Hindlimb muscle (tissue), 1 donor: ENCODE results near the gene DNAJC25. TPM values are rescaled to one million over a fixed set of nuclear protein-coding genes. Genes with fewer than 3 reads are reported as not detected.
"Not testable (repeated sequence)": the region's sequence is repeated elsewhere in the genome, so short reads cannot be mapped to it uniquely, and the experiment has no call there.

Experiments
- DNase-seq: peaks from one replicate; pipeline ENCODE4 v3.0.0-alpha.2; 2013
- polyA plus RNA-seq: library from polyadenylated mRNA; unstranded; fragments of 120-200 nt; gene quantifications from one replicate; pipeline ENCODE4 v1.2.1, GENCODE V29; 2013; ENCODE audit not compliant: insufficient read length

DNAJC25 gene
- polyA plus RNA-seq, 1 donor, result 7.8 TPM

- not testable (repeated sequence) for DNase-seq
These were observed 37.5 kb downstream of the DNAJC25 start for GRCh38 chr9:111668601-111669000.

- no peak for DNase-seq
These were observed 43.2 kb downstream of the DNAJC25 start for GRCh38 chr9:111674319-111674718.

GRCh38 chr9:111676116-111676515 lies 45.0 kb downstream of the DNAJC25 start:
- no peak for DNase-seq

GRCh38 chr9:111678293-111678692 lies 47.2 kb downstream of the DNAJC25 start:
- DNase-seq, result no peak

GRCh38 chr9:111679199-111679598 lies 48.1 kb downstream of the DNAJC25 start:
- no peak for DNase-seq

- no peak for DNase-seq
These were observed 52.3 kb downstream of the DNAJC25 start for GRCh38 chr9:111683392-111683791.

GRCh38 chr9:111691672-111692329 lies 60.7 kb downstream of the DNAJC25 start:
- peak; percentile 19 for DNase-seq

- no peak for DNase-seq
These were observed 65.7 kb downstream of the DNAJC25 start for GRCh38 chr9:111696796-111697195.

GRCh38 chr9:111700776-111701175 lies 69.6 kb downstream of the DNAJC25 start:
- no peak for DNase-seq

Other genes starting within 250 kb of the DNAJC25 start
- 152 TPM for gene ECPAS, start 147.0 kb upstream of the DNAJC25 start, polyA plus RNA-seq
- gene ZNF483, start 106.2 kb upstream of the DNAJC25 start, polyA plus RNA-seq, result 1.5 TPM
- gene PTGR1, start 31.7 kb upstream of the DNAJC25 start, polyA plus RNA-seq, result 64.2 TPM
- gene GNG10, start 30.3 kb downstream of the DNAJC25 start, polyA plus RNA-seq, result 41.6 TPM
- 0.26 TPM for gene SHOC1, start 163.6 kb downstream of the DNAJC25 start, polyA plus RNA-seq